Activated naive CD8-positive, alpha-beta T cell treated with anti-CD3 and anti-CD28 coated beads, Interleukin-2, amount 50 U/mL, for 24 hours (primary cell): Measurements from ENCODE around the gene VGF.
"Not testable (repeated sequence)": the region's sequence is repeated elsewhere in the genome, so short reads cannot be mapped to it uniquely, and the experiment has no call there.

Experiments used
- ATAC-seq: fragments of 150-1000 bp; cut with Tn5 transposase; one replicate; pipeline ENCODE4 v1.10.0; 2021
- DNase-seq: peaks from one replicate; pipeline ENCODE4 v3.0.0; 2021
- H3K27ac Mint-ChIP-seq: one replicate; pipeline ENCODE4 v1.8.0; 2021; ENCODE audit warnings: mild to moderate bottlenecking, mixed read lengths
- H3K27me3 Mint-ChIP-seq: one replicate; pipeline ENCODE4 v1.8.0; 2021; ENCODE audit warnings: mixed read lengths
- H3K36me3 Mint-ChIP-seq: one replicate; pipeline ENCODE4 v1.8.0; 2021; ENCODE audit warnings: low read depth, mixed read lengths
- H3K4me1 Mint-ChIP-seq: one replicate; pipeline ENCODE4 v1.8.0; 2021; ENCODE audit warnings: mixed read lengths
- H3K4me3 Mint-ChIP-seq: one replicate; pipeline ENCODE4 v1.8.0; 2021; ENCODE audit warnings: mild to moderate bottlenecking, moderate library complexity, mixed read lengths
- H3K9me3 Mint-ChIP-seq: one replicate; pipeline ENCODE4 v1.8.0; 2021; ENCODE audit warnings: mixed read lengths

VGF gene

DNA sequence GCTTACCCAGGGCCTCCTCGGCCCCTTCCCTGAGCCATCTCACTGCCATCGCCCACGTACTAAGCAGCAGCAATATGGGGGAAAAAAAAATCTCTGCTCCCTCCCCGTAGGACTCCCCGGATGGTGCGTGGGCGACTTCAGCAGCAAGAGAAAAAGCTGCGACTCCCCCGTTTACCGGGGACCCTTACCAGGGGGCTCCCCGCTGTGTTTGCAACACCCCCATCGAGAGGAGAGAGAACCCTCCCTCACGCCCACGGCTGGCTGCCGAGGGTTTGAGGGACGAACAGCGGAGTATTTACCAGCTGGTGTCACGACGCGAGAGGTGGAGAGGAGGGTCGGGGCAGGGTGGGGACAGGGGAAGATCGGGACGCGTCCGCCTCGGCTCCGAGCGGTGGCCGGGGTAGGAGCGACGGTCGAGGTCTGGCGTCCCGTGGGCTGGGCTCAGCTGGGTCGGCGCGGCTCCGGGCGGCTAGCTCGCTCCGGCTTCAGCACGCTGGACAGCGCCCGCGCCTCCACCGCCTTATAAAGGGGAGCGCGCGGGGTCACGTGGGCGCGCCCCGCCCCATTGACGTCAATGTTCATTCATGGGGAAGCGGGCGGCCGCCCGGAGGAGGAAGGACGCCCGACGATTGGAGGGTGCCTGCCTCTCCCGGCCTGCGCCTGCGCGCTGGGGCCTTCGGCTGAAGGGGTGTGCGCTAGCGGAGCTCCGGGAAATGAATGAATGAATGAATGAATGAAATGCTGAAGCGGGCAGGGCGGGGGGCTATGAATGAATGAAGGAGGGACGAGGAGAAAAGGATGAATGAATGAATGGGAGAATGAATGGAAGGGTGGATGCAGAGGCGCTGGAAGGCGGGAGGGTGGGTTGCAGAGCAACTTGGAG, at the start of gene VGF:
Gene VGF (minus strand): TSS at position 495 of the 883 bp plus-strand sequence. CDS start 726 bp downstream, outside the sequence.
- Mint-ChIP-seq H3K4me3 (peak within 1 kb of the TSS; percentile 75), H3K27me3 (peaks cover 62% of the 10 kb centered on the region), H3K9me3 (no peaks in the 10 kb centered on the region), H3K36me3 (peaks cover 2% of the 10 kb centered on the region), H3K4me1 (peaks cover 57% of the 10 kb centered on the region), H3K27ac (peak within 1 kb of the TSS; percentile 80)
- DNase-seq (peak; percentile 94), ATAC-seq (peak; percentile 73)

DNA sequence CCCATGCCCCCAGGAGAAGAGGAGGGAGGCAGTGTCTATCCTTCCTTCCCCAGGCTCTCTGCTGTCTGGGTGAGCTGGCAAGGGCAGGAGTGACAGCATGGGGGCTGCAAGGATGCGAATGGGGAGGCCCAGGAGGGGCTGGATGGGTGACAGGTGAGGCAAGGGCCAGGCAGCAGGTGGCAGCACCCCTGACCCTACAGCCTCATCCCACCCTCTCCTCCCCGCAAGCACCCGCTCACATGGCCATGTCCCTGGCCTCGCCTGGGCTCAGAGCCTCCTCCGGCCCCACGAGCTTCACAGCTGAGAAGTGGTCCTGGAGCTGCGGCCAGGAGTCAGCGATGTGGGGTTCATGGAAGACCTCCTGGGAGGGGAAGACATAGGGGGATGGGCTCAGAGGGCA, 46.6 kb upstream of the VGF start:
- H3K4me3 Mint-ChIP-seq = no peak overlapping the region
- H3K36me3 Mint-ChIP-seq = peaks cover 9% of the 10 kb centered on the region
- no peak overlapping the region for H3K27ac Mint-ChIP-seq
- DNase-seq (no peak), ATAC-seq (no peak)
- H3K9me3 Mint-ChIP-seq = no peaks in the 10 kb centered on the region
- H3K27me3 Mint-ChIP-seq = no peaks in the 10 kb centered on the region
- peaks cover 9% of the 10 kb centered on the region for H3K4me1 Mint-ChIP-seq

DNA sequence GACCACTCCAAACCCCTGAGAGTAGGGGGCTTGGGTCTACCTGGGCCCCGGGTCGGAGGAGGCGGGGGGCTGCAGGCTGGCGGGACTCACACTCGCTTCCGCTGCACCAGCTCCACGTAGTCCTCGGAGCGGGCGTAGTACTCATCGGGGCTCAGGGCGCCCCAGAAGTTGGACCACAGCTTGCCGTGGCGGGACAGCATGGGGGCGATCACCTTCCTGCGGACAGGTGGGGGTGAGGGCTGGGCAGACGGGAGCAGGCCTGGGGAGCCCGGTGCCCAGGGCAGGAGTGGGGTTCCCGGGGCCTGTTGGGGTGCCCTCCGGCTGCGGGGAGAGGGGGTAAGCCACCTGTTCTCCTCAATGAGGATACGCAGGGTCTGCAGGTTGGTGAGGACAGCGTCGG, 46.1 kb upstream of the VGF start:
- Mint-ChIP-seq H3K9me3 (no peaks in the 10 kb centered on the region), H3K4me1 (peaks cover 6% of the 10 kb centered on the region), H3K36me3 (peaks cover 9% of the 10 kb centered on the region), H3K27me3 (no peaks in the 10 kb centered on the region), H3K27ac (no peak overlapping the region), H3K4me3 (no peak overlapping the region)
- no peak for DNase-seq
- no peak for ATAC-seq

DNA sequence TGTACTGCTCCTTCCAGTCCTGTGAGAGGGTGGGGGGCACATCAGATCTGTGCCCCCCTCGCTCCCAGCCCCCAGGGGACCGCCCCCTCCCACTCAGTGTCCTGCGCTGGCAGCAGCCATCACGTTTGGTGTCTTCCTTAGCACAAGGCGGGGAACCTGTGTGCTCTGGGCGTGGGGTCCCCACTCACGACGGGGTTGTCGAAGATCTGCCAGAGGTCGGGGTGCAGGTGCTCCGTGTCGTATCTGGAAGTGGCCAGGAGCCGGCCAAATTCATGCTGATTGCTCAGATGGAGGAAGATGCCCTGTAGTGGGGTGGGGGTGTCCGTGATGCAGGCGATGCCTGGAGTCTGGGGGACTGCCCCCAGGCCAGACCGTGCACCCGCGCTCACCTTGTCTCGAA, 44.8 kb upstream of the VGF start:
- no peak for ATAC-seq
- Mint-ChIP-seq H3K27me3 (no peaks in the 10 kb centered on the region), H3K9me3 (no peaks in the 10 kb centered on the region), H3K4me3 (no peak overlapping the region), H3K4me1 (no peaks in the 10 kb centered on the region), H3K27ac (no peak overlapping the region), H3K36me3 (peaks cover 8% of the 10 kb centered on the region)
- no peak for DNase-seq

DNA sequence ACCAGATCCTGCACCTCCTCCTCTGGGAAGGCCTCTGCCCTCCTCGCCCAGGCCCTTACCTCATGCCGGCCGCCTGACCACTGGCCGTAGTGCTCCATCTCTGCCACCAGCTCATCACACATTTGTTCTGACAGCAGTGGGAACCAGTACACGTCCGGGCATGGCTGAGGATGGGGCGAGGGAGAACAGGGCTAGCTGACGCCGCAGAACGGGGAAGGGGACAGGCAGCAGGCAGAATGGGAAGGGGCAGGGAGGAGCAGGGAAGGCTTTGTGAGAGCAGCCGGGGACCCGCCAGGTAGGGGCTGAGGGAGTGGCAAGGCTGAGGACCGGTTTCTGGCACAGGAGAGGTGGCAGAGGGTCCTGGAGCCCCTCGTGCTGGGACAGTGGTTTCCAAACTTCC, 43.4 kb upstream of the VGF start:
- no peak for DNase-seq
- ATAC-seq = no peak
- H3K27ac Mint-ChIP-seq = no peak overlapping the region
- no peak overlapping the region for H3K4me3 Mint-ChIP-seq
- H3K27me3 Mint-ChIP-seq = peaks cover under 1% of the 10 kb centered on the region
- H3K9me3 Mint-ChIP-seq = no peaks in the 10 kb centered on the region
- peaks cover 8% of the 10 kb centered on the region for H3K36me3 Mint-ChIP-seq
- H3K4me1 Mint-ChIP-seq = peaks cover under 1% of the 10 kb centered on the region

DNA sequence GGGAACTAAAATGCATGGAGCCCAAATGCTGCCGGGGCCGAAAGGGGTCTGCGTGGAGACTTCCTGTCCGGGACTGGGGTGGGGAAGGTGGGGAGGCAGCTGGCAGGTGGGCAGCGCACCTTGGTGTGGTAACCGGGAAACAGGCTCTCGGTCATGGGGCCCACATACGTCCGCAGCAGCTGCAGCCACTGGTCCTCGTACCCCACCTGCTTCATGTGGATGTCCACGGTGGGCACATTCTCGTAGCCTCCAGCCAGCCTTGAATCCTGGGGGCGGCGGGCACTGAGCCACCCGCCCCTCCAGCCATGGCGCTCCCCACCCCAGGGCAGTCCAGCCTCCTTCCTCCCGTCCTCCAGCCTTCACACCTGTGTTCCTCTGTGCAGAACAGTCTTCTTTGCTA, 42.1 kb upstream of the VGF start:
- no peak overlapping the region for H3K4me3 Mint-ChIP-seq
- no peak overlapping the region for H3K27ac Mint-ChIP-seq
- DNase-seq = no peak
- peaks cover 2% of the 10 kb centered on the region for H3K4me1 Mint-ChIP-seq
- no peak for ATAC-seq
- H3K36me3 Mint-ChIP-seq = peaks cover 8% of the 10 kb centered on the region
- H3K9me3 Mint-ChIP-seq = no peaks in the 10 kb centered on the region
- H3K27me3 Mint-ChIP-seq = peaks cover 8% of the 10 kb centered on the region

DNA sequence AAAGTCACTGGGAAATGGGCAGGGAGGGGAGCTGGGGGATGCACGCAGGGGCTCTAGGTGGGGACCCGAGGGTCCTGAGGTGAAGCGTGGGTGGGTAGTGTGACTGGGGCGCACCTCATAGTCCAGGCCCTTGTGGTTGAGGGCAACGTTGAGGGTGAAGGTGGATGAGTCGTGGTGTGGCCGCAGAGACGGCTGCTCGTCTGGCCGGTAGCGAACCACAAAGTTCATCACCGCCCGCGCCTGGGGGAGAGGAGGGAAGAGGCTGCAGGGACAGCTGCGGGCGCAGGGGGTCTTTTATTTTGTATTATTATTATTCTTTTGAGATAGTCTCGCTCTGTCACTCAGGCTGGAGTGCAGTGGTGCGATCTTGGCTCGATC, 41.3 kb upstream of the VGF start:
- Mint-ChIP-seq H3K4me3 (no peak overlapping the region), H3K27me3 (peaks cover 11% of the 10 kb centered on the region), H3K27ac (no peak overlapping the region), H3K4me1 (peaks cover 2% of the 10 kb centered on the region), H3K9me3 (no peaks in the 10 kb centered on the region), H3K36me3 (peaks cover 8% of the 10 kb centered on the region)
- DNase-seq = no peak
- ATAC-seq = no peak

DNA sequence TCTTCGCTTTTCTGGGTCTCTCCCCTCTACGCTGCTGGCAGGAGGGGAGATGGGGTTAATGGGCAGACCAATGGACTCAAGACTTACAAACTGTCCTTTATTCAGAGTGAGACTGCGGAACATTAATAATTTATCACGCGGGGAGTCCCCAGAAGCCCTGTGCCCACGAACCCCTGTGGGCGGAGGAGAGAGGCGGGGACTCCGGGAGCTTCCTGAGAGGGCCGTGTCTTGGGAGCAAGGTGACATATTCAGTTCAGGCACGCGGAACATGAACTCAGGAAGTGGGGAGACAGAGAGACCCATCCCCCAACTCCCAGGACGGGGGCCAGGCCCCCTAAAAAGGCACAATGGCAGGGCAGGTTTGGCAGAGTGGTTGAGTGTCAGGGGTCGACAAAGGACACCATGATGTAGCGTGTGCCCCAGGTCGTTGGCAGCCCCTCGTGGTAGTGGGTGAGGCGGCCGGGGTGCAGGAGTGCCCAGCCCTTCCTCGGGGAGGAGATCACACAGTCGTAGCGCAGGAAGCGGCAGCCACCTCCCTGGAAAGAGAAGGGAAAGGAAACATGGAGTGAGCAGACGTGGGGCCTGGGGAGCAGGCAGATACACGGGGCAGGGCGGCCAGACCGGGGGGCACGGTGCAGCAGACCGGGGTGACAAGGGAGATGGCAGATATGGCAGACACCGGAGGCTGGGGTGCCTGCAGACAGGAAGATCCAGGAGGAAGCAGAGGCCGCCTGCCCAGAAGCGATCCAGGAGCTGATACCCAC, 40.7 kb upstream of the VGF start:
- H3K27ac Mint-ChIP-seq = no peak overlapping the region
- no peak for DNase-seq
- H3K4me3 Mint-ChIP-seq = no peak overlapping the region
- peaks cover 17% of the 10 kb centered on the region for H3K27me3 Mint-ChIP-seq
- no peak for ATAC-seq
- H3K4me1 Mint-ChIP-seq = peaks cover 2% of the 10 kb centered on the region
- peaks cover 8% of the 10 kb centered on the region for H3K36me3 Mint-ChIP-seq
- H3K9me3 Mint-ChIP-seq = no peaks in the 10 kb centered on the region

DNA sequence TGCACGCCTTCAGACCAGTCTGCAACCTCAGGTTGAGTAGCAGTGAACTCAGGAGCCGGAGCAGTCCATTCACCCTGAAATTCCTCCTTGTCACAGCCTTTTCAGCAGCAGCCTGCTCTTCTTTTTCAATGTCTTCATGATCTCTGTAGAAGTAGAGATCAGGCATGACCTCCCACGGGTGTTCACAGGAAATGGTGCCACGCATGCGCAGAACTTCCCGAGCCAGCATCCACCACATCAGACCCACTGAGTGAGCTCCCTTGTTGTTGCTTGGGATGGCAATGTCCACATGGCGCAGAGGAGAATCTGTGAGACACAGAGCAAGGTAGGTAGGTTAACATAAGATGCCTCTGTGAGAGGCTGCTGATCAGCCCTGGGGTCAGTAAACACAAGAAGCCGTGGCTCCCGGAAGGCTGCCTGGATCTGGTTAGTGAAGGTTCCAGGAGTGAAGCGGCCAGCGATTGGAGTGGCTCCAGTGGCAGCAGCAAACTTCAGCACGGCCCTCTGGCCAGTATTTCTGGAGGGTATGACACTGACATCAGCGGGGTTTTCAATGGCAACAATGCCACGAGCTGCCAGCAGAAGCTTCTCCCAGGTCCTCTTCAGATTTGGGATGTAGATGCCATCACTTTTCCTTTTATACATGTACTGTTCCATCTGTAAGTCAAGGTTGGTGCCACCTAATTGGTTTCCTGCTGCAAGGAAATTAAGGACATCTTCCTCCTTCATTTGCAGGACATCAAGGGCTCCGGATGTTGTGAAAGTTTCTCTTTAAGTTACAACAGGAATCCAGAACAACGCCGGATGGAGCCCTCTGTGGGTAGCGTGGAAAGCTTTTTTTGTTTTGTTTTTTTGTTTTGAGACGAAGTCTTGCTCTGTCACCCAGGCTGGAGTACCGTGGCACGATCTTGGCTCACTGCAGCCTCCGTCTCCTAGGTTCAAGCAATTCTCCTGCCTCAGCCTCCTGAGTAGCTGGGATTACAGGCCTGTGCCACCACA, 38.7 kb upstream of the VGF start:
- not testable (repeated sequence) for ATAC-seq, H3K36me3 Mint-ChIP-seq, DNase-seq, H3K9me3 Mint-ChIP-seq, H3K4me1 Mint-ChIP-seq
- Mint-ChIP-seq H3K27ac (peak overlapping the region; percentile 43), H3K27me3 (peaks cover 30% of the 10 kb centered on the region), H3K4me3 (peak overlapping the region; percentile 46)

DNA sequence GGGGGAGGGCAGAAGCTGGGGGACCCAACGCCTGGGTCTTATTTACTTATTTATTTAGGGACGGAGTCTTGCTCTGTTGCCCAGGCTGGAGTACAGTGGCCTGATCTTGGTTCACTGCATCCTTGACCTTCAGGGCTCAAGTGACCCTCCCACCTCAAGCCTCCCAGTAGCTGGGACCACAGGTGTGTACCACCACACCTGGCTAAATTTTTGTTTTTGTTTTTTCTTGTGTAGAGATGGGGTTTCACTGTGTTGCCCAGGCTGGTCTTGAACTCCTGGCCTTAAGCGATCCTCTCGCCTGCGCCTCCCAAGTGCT, 37.2 kb upstream of the VGF start:
- H3K36me3 Mint-ChIP-seq = peaks cover under 1% of the 10 kb centered on the region
- no peak overlapping the region for H3K4me3 Mint-ChIP-seq
- ATAC-seq = no peak
- peaks cover 2% of the 10 kb centered on the region for H3K4me1 Mint-ChIP-seq
- H3K27me3 Mint-ChIP-seq = peaks cover 30% of the 10 kb centered on the region
- no peaks in the 10 kb centered on the region for H3K9me3 Mint-ChIP-seq
- no peak for DNase-seq
- no peak overlapping the region for H3K27ac Mint-ChIP-seq

DNA sequence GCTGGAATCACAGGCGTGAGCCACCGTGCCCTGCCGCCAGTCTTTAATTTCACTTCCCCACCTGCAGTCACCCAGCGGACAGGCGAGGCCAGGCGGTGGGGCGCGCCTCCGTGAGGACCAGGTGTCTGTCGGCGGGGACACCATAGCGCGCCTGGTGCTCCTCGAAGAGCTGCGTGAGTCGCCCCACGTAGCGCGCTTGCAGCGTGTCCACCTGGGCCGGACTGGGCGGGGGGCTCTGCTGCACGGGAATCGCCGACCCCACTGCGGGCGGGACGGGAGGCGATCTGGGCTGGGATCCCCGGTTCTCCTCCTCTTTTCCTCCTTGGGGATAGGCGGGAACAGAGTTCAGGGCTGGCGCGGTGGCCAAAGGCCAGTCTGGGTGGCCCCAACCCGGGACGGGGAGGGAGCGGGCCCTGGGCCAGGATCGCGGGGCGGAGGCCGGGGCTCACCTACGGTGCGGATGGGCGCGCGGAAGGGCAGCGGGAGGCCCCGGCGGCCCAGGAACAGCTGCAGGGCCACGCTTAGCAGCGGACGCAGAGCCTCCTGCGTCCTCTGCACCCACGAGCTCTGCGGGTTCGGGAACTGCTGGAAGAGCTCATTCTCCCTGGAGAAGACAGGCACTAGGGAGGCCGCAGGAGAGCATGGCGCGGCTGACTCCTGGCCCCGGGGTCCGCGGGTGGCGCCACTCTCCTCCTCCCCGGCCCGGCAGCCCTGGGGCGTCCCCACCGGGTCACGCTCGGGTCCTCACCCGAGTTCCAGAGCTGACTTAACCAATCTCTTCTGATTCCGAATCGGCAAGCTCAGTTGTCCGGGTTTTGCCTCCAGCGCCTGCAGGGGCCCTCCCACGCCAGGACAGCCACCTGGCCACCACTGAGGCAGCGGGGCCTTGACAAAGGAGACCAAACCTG, 36.6 kb upstream of the VGF start:
- peaks cover 2% of the 10 kb centered on the region for H3K4me1 Mint-ChIP-seq
- no peak overlapping the region for H3K27ac Mint-ChIP-seq
- no peaks in the 10 kb centered on the region for H3K9me3 Mint-ChIP-seq
- H3K36me3 Mint-ChIP-seq = no peaks in the 10 kb centered on the region
- peaks cover 30% of the 10 kb centered on the region for H3K27me3 Mint-ChIP-seq
- ATAC-seq (no peak), DNase-seq (no peak)
- no peak overlapping the region for H3K4me3 Mint-ChIP-seq

DNA sequence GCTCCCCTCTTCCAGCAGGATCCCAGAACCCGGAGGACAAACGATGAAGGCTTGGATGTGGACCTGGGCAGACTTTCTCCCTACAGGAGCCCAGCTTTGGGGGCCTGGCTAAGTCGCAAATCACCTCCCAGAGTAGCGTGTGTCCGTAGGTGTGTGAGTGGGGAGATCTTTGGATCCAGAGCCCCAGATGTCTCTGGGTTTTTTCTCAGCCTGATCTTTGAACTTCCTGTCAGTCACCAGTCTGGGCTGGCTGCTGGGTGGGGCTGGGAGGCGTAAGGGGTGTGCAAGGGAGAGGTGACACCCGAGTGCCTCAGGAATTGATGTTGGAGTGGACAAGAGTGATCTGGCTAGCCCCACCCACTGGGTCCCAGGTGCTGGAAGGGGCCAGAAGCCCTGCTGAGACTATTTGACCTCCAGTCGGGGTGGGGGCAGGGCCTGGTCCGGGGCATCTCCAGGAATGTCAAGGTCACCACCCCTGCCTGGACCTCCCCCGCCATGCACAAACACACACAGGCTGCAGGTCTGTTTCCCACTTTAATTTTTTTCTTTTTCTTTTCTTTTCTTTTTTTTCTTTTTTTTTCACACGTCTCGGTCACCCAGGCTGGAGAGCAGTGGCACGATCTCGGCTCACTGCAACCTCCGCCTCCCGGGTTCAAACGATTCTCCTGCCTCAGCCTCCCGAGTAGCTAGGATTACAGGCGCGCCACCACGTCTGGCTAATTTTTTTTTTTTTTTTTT, 35.7 kb upstream of the VGF start, which contains the start of gene MOGAT3:
Gene MOGAT3 (minus strand): TSS at position 175 of the 738 bp plus-strand sequence. CDS start 182 bp downstream, outside the sequence.
- no peak within 1 kb of the TSS for H3K4me3 Mint-ChIP-seq
- H3K36me3 Mint-ChIP-seq = no peaks in the 10 kb centered on the region
- H3K4me1 Mint-ChIP-seq = peaks cover 2% of the 10 kb centered on the region
- H3K27me3 Mint-ChIP-seq = peaks cover 30% of the 10 kb centered on the region
- ATAC-seq (no peak), DNase-seq (no peak)
- H3K27ac Mint-ChIP-seq = no peak within 1 kb of the TSS
- H3K9me3 Mint-ChIP-seq = no peaks in the 10 kb centered on the region

DNA sequence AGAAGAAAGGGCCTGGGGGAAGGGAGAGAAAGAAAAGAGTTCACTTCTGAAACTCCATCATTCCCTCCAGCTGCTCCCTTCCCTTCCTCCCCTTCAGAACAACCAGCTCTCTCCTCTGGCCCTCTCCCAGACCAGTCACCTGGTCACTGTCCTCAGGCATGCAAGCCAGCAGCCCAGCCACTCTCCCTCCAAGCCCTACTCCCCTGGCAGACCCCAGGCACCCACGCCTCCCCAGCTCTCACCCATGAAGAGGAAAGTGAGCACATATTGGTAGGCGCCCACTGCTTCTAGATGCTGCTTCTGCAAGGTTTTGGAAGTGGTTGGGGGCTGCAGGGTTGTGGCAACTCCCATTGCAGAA, 35.1 kb upstream of the VGF start:
- ATAC-seq (no peak), DNase-seq (no peak)
- Mint-ChIP-seq H3K36me3 (no peaks in the 10 kb centered on the region), H3K27ac (no peak overlapping the region), H3K4me3 (no peak overlapping the region), H3K9me3 (no peaks in the 10 kb centered on the region), H3K27me3 (peaks cover 30% of the 10 kb centered on the region), H3K4me1 (peaks cover 2% of the 10 kb centered on the region)
